VCaP (cell line): ENCODE results near the gene EIF2D.
"Not testable (repeated sequence)": the region's sequence is repeated elsewhere in the genome, so short reads cannot be mapped to it uniquely, and the experiment has no call there.

Experiments
- H3K27ac ChIP-seq: fragments of 450-650 bp; 2 replicates; pipeline ENCODE4 v1.5.1; 2017
- CTCF ChIP-seq: fragments of 450-650 bp; conservative IDR thresholded peaks from 2 replicates; pipeline ENCODE4 v1.5.1; 2017; ENCODE audit warnings: mild to moderate bottlenecking, moderate library complexity

Gene EIF2D

GRCh38 chr1:206634365-206635079 lies 22.3 kb upstream of the EIF2D start:
- TF ChIP-seq CTCF, result peak; percentile 91
- H3K27ac ChIP-seq, result peak overlapping the region; percentile 58

- H3K27ac ChIP-seq, result no peak overlapping the region
- TF ChIP-seq CTCF, result no peak
These were observed 21.4 kb upstream of the EIF2D start for GRCh38 chr1:206633708-206634121.

- H3K27ac ChIP-seq, result no peak overlapping the region
- TF ChIP-seq CTCF, result peak; percentile 71
These were observed 18.8 kb upstream of the EIF2D start for GRCh38 chr1:206631085-206631509.

GRCh38 chr1:206628916-206629315 lies 16.7 kb upstream of the EIF2D start:
- H3K27ac ChIP-seq, result no peak overlapping the region
- TF ChIP-seq CTCF, result no peak

GRCh38 chr1:206626396-206626795 lies 14.1 kb upstream of the EIF2D start:
- not testable (repeated sequence) for H3K27ac ChIP-seq

- TF ChIP-seq CTCF, result no peak
- no peak overlapping the region for H3K27ac ChIP-seq
These were observed 2.9 kb downstream of the EIF2D start for GRCh38 chr1:206609229-206609991.

- H3K27ac ChIP-seq, result no peak overlapping the region
- peak; percentile 82 for TF ChIP-seq CTCF
These were observed 4.1 kb downstream of the EIF2D start for GRCh38 chr1:206608108-206608698.
